OCI-LY3 (cell line): ENCODE measurements around the gene ITGA7.

Source experiments
- H2AFZ ChIP-seq: fragments of 200-600, 300-600 bp; shearing (Covaris generic); 2 replicates; pipeline ENCODE4 v1.6.0; 2014; ENCODE audit warnings: antibody characterized with exemption, low read depth, low read length
- H3K27ac ChIP-seq: fragments of 200-600, 300-600 bp; sonication (generic); 2 replicates; pipeline ENCODE4 v1.5.1; 2014; ENCODE audit warnings: mild to moderate bottlenecking, low read length, moderate library complexity, mixed read lengths
- H3K27me3 ChIP-seq: fragments of 200-600, 300-600 bp; sonication (generic); 2 replicates; pipeline ENCODE4 v1.6.1; 2014; ENCODE audit warnings: low read depth, low read length, mixed read lengths
- H3K36me3 ChIP-seq: fragments of 200-600, 300-600 bp; sonication (generic); replicated peaks from 2 replicates; pipeline ENCODE3; 2014; ENCODE audit warnings: low read depth, low read length, mixed read lengths
- H3K4me1 ChIP-seq: fragments of 300-600, 200-600 bp; sonication (generic); 2 replicates; pipeline ENCODE4 v1.6.1; 2014; ENCODE audit warnings: low read length, mixed read lengths
- H3K4me2 ChIP-seq: fragments of 200-600, 300-600 bp; sonication (generic); 2 replicates; pipeline ENCODE4 v1.6.1; 2014; ENCODE audit warnings: low read length, mixed read lengths
- H3K4me3 ChIP-seq: fragments of 300-600, 200-600 bp; sonication (generic); 2 replicates; pipeline ENCODE4 v1.5.1; 2014; ENCODE audit warnings: antibody characterized with exemption, mild to moderate bottlenecking, low read length, moderate library complexity
- H3K79me2 ChIP-seq: fragments of 300-600, 200-600 bp; shearing (Covaris generic); 2 replicates; pipeline ENCODE4 v1.6.1; 2014; ENCODE audit warnings: mild to moderate bottlenecking, low read length, mixed read lengths
- H3K9ac ChIP-seq: fragments of 300-600, 200-600 bp; shearing (Covaris generic); 2 replicates; pipeline ENCODE4 v1.6.0; 2014; ENCODE audit warnings: mild to moderate bottlenecking, low read length, moderate library complexity
- H3K9me3 ChIP-seq: fragments of 200-600, 300-600 bp; shearing (Covaris generic); 2 replicates; pipeline ENCODE4 v1.6.1; 2014; ENCODE audit warnings: low read length, mixed read lengths; ENCODE audit not compliant: insufficient read depth
- H4K20me1 ChIP-seq: fragments of 200-600, 300-600 bp; sonication (generic); 2 replicates; pipeline ENCODE4 v1.6.1; 2016; ENCODE audit warnings: low read length, mixed read lengths; ENCODE audit not compliant: insufficient read depth
- CTCF ChIP-seq: fragments of 200-600, 300-600 bp; sonication (generic); IDR thresholded peaks from 2 replicates; pipeline ENCODE4 v1.5.1; 2014; ENCODE audit warnings: antibody characterized with exemption, low read length, low read depth
- EZH2phosphoT487 ChIP-seq: fragments of 200-600 bp; shearing (Covaris generic); IDR thresholded peaks from 2 replicates; pipeline ENCODE4 v1.6.1; 2018; ENCODE audit warnings: antibody characterized with exemption, mixed run types, low read depth

Gene ITGA7

GRCh38 chr12:55746913-55747231 lies 39.2 kb upstream of the ITGA7 start:
- Histone ChIP-seq H3K27ac (no peak overlapping the region), H3K9me3 (no peaks in the 10 kb centered on the region), H4K20me1 (no peaks in the 10 kb centered on the region), H3K4me3 (no peak overlapping the region), H3K4me1 (peaks cover 18% of the 10 kb centered on the region), H3K27me3 (peaks cover 11% of the 10 kb centered on the region), H3K9ac (no peak overlapping the region), H3K4me2 (no peak overlapping the region), H3K79me2 (no peaks in the 10 kb centered on the region), H2AFZ (no peak overlapping the region), H3K36me3 (peaks cover 15% of the 10 kb centered on the region)
- TF ChIP-seq EZH2phosphoT487 (no peak), CTCF (no peak)

- Histone ChIP-seq H3K36me3 (peaks cover 10% of the 10 kb centered on the region), H3K4me2 (no peak overlapping the region), H3K79me2 (no peaks in the 10 kb centered on the region), H2AFZ (no peak overlapping the region), H3K9me3 (no peaks in the 10 kb centered on the region), H4K20me1 (no peaks in the 10 kb centered on the region), H3K27ac (no peak overlapping the region), H3K4me3 (no peak overlapping the region), H3K27me3 (peaks cover 14% of the 10 kb centered on the region), H3K4me1 (peaks cover 18% of the 10 kb centered on the region), H3K9ac (no peak overlapping the region)
- TF ChIP-seq CTCF (no peak), EZH2phosphoT487 (no peak)
These were observed 38.6 kb upstream of the ITGA7 start for GRCh38 chr12:55746174-55746912.

GRCh38 chr12:55745361-55746173 lies 37.9 kb upstream of the ITGA7 start:
- no peak overlapping the region for H3K9ac ChIP-seq
- H3K4me2 ChIP-seq: peak overlapping the region; percentile 30
- peaks cover 9% of the 10 kb centered on the region for H3K36me3 ChIP-seq
- no peaks in the 10 kb centered on the region for H3K79me2 ChIP-seq
- TF ChIP-seq CTCF (no peak), EZH2phosphoT487 (no peak)
- H3K9me3 ChIP-seq: no peaks in the 10 kb centered on the region
- H3K4me3 ChIP-seq: no peak overlapping the region
- peaks cover 14% of the 10 kb centered on the region for H3K27me3 ChIP-seq
- no peak overlapping the region for H2AFZ ChIP-seq
- no peaks in the 10 kb centered on the region for H4K20me1 ChIP-seq
- H3K27ac ChIP-seq: no peak overlapping the region
- H3K4me1 ChIP-seq: peaks cover 18% of the 10 kb centered on the region

- peaks cover 18% of the 10 kb centered on the region for H3K4me1 ChIP-seq
- 0 out of 2 replicates have a peak overlapping the region, but pooled peaks have one; percentile 32 for H2AFZ ChIP-seq
- H3K27ac ChIP-seq: no peak overlapping the region
- peak overlapping the region; percentile 89 for H3K4me3 ChIP-seq
- H3K36me3 ChIP-seq: peaks cover 5% of the 10 kb centered on the region
- peak overlapping the region; percentile 61 for H3K9ac ChIP-seq
- H4K20me1 ChIP-seq: no peaks in the 10 kb centered on the region
- peak overlapping the region; percentile 99 for H3K4me2 ChIP-seq
- H3K79me2 ChIP-seq: no peaks in the 10 kb centered on the region
- peaks cover 14% of the 10 kb centered on the region for H3K27me3 ChIP-seq
- no peak for TF ChIP-seq EZH2phosphoT487
- no peak for TF ChIP-seq CTCF
- no peaks in the 10 kb centered on the region for H3K9me3 ChIP-seq
These were observed 36.8 kb upstream of the ITGA7 start for GRCh38 chr12:55744340-55745030.
